Measurements from ENCODE around the gene SYT2. TPM values are rescaled to one million over a fixed set of nuclear protein-coding genes. Genes with fewer than 3 reads are reported as not detected.

Gene SYT2
- total RNA-seq, 1 experiment from 2014 or later, result not detected

DNA sequence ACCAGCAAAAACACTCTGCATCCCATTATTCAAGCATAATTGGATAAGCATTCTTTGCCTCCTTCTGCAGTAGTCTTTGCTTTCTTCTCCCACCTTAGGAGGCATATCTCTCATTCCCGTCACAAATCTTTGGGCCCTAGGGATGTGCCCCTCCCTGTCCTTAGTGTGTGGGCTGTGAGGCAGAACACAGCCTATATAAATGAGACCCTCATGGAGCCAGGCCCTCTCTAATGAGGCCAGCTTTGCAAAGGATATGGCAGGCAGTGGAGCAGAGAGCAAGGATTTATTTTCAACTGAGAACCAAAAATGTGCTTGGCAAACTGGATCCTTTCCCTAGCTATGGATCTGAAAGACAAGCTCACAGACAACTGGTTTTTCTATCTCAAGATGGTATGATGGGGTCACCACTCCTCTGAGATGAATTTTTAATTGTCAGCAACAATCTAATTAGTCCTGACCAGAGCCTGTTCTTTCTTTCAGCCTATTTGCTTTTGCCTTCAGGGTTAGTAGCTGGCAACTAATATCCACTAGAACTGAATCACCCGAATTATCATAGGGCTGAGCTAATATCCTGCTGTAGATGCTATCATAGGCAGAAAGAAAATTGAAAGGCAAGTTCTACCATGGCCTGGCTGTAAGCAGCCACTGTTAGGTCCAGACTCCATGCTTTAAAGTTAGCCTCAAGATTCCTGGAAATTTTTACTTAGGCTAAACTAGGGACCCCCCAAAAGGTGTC, 134.2 kb downstream of the SYT2 start:
- Histone ChIP-seq H3K79me2 (ENCODE audit: insufficient read depth, low read length) (no peaks in the 10 kb centered on the region), H3K27ac (ENCODE audit: low read depth, low read length) (no peak overlapping the region), H4K20me1 (ENCODE audit: insufficient read depth) (no peaks in the 10 kb centered on the region), H3K9me3 (ENCODE audit: control insufficient read depth in 1 of 2, insufficient read depth in 1 of 2, low read depth in 1 of 2, low read length in 2 of 2) (no peaks in the 10 kb centered on the region), H3K9me2 (ENCODE audit: insufficient read depth) (no peaks in the 10 kb centered on the region; the same call in 1 of the 2 replicates), H3K4me3 (replicated peaks in 1 of 2; ENCODE audit: low read depth in 1 of 2, low read length in 2 of 2) (no peak overlapping the region), H3K9ac (ENCODE audit: low read length) (no peak overlapping the region), H3K36me3 (ENCODE audit: control insufficient read depth in 1 of 2, insufficient read depth in 2 of 2, low read length in 2 of 2) (no peaks in the 10 kb centered on the region), H3K4me2 (ENCODE audit: low read length) (no peak overlapping the region), H3K27me3 (ENCODE audit: insufficient read depth, low read length) (no peaks in the 10 kb centered on the region), H3K4me1 (ENCODE audit: control insufficient read depth in 1 of 2, insufficient read depth in 2 of 2, low read length in 2 of 2) (peaks cover 0 to 6% of the 10 kb centered on the region in 2 experiments; a peak in 1 of 4 replicates), H2AFZ (ENCODE audit: low read depth, low read length, poor library complexity, severe bottlenecking) (no peak overlapping the region)
- TF ChIP-seq CEBPB (IDR thresholded peaks at IDR 0.05; ENCODE audit: low read depth) (no peak), YY1 (IDR thresholded peaks at IDR 0.05; ENCODE audit: extremely low read depth, insufficient replicate concordance, low read depth, low read length) (no peak), EZH2phosphoT487 (IDR thresholded peaks at IDR 0.05; ENCODE audit: borderline replicate concordance) (no peak), ZBTB33 (IDR thresholded peaks at IDR 0.05; ENCODE audit: extremely low read depth, insufficient replicate concordance, low read length) (no peak), ZFX (IDR thresholded peaks at IDR 0.05) (no peak), POLR2AphosphoS5 (IDR thresholded peaks at IDR 0.05; ENCODE audit: low read depth, low read length) (no peak), JUND (IDR thresholded peaks at IDR 0.05) (no peak), EZH2 (IDR thresholded peaks at IDR 0.05) (no peak), CTCF (IDR thresholded peaks at IDR 0.05 in 2 of 3, conservative IDR thresholded peaks at IDR 0.05 in 1 of 3; ENCODE audit: borderline replicate concordance in 1 of 3, insufficient read depth in 1 of 3, low read depth in 2 of 3, low read length in 2 of 3) (no peak), MAX (IDR thresholded peaks at IDR 0.05) (no peak), CBX3 (IDR thresholded peaks at IDR 0.05; ENCODE audit: low read depth) (no peak), FOSL1 (IDR thresholded peaks at IDR 0.05; ENCODE audit: low read depth) (no peak), SIN3A (IDR thresholded peaks at IDR 0.05; ENCODE audit: low read depth) (no peak)
- TF ChIP-seq, protein P1, sequence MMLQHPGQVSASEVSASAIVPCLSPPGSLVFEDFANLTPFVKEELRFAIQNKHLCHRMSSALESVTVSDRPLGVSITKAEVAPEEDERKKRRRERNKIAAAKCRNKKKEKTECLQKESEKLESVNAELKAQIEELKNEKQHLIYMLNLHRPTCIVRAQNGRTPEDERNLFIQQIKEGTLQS (IDR thresholded peaks at IDR 0.05), result no peak
- TF ChIP-seq, protein P2, sequence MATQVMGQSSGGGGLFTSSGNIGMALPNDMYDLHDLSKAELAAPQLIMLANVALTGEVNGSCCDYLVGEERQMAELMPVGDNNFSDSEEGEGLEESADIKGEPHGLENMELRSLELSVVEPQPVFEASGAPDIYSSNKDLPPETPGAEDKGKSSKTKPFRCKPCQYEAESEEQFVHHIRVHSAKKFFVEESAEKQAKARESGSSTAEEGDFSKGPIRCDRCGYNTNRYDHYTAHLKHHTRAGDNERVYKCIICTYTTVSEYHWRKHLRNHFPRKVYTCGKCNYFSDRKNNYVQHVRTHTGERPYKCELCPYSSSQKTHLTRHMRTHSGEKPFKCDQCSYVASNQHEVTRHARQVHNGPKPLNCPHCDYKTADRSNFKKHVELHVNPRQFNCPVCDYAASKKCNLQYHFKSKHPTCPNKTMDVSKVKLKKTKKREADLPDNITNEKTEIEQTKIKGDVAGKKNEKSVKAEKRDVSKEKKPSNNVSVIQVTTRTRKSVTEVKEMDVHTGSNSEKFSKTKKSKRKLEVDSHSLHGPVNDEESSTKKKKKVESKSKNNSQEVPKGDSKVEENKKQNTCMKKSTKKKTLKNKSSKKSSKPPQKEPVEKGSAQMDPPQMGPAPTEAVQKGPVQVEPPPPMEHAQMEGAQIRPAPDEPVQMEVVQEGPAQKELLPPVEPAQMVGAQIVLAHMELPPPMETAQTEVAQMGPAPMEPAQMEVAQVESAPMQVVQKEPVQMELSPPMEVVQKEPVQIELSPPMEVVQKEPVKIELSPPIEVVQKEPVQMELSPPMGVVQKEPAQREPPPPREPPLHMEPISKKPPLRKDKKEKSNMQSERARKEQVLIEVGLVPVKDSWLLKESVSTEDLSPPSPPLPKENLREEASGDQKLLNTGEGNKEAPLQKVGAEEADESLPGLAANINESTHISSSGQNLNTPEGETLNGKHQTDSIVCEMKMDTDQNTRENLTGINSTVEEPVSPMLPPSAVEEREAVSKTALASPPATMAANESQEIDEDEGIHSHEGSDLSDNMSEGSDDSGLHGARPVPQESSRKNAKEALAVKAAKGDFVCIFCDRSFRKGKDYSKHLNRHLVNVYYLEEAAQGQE (IDR thresholded peaks at IDR 0.05; ENCODE audit: low read depth), result no peak
- intact Hi-C loops (cut with micrococcal nuclease), result loop anchor here (10.0 kb wide), 1 partner anchor 111 kb away; no protein-coding TSS in a partner anchor
- ChIA-PET CTCF (no interaction called here), RAD21 (ENCODE audit: low non-redundant PET in 1 of 2, low total read pairs in 2 of 2, uncharacterized antibody in 2 of 2, unreplicated experiment in 2 of 2) (no interaction called here), POLR2A (no interaction called here)
- no TSS peak for BruUV-seq (replicated peaks)
- no peak for ATAC-seq
- no peak for DNase-seq (ENCODE audit: low read depth, low spot score)
